HG02798 (cell line): Measurements from ENCODE around the gene AASDH.
"Not testable (repeated sequence)": the region's sequence is repeated elsewhere in the genome, so short reads cannot be mapped to it uniquely, and the experiment has no call there.

Experiments used
- ATAC-seq: cut with Tn5 transposase; IDR thresholded peaks from one replicate; pipeline ENCODE4 v1.9.1; 2021; ENCODE audit warnings: mild to moderate bottlenecking; ENCODE audit not compliant: unreplicated experiment, poor library complexity

The AASDH gene

GRCh38 chr4:56400560-56400959 lies 13.3 kb upstream of the AASDH start:
- ATAC-seq, result no peak

GRCh38 chr4:56391270-56391669 lies 4.0 kb upstream of the AASDH start:
- no peak for ATAC-seq

GRCh38 chr4:56389558-56389957 lies 2.3 kb upstream of the AASDH start:
- no peak for ATAC-seq

GRCh38 chr4:56388306-56388705 lies 1.0 kb upstream of the AASDH start:
- ATAC-seq, result no peak

GRCh38 chr4:56386091-56386490 lies 1.2 kb downstream of the AASDH start:
- ATAC-seq, result no peak

- no peak for ATAC-seq
Measured at GRCh38 chr4:56375458-56375857, 11.8 kb downstream of the AASDH start.

GRCh38 chr4:56374956-56375355 lies 12.3 kb downstream of the AASDH start:
- ATAC-seq, result no peak

GRCh38 chr4:56372774-56373173 lies 14.5 kb downstream of the AASDH start:
- no peak for ATAC-seq

- no peak for ATAC-seq
Measured at GRCh38 chr4:56371426-56372220, 15.7 kb downstream of the AASDH start.

- ATAC-seq, result no peak
Measured at GRCh38 chr4:56370377-56370776, 16.9 kb downstream of the AASDH start.

GRCh38 chr4:56362981-56363380 lies 24.3 kb downstream of the AASDH start:
- not testable (repeated sequence) for ATAC-seq

- no peak for ATAC-seq
Measured at GRCh38 chr4:56360071-56360470, 27.2 kb downstream of the AASDH start.

GRCh38 chr4:56356650-56357049 lies 30.6 kb downstream of the AASDH start:
- ATAC-seq, result no peak

GRCh38 chr4:56348576-56348975 lies 38.7 kb downstream of the AASDH start:
- ATAC-seq, result no peak

GRCh38 chr4:56345458-56345857 lies 41.8 kb downstream of the AASDH start:
- no peak for ATAC-seq

GRCh38 chr4:56342746-56343145 lies 44.5 kb downstream of the AASDH start:
- ATAC-seq, result no peak

GRCh38 chr4:56330691-56331090 lies 56.6 kb downstream of the AASDH start:
- no peak for ATAC-seq

- ATAC-seq, result no peak
Measured at GRCh38 chr4:56326363-56326762, 60.9 kb downstream of the AASDH start.

- ATAC-seq, result no peak
Measured at GRCh38 chr4:56324011-56324610, 63.2 kb downstream of the AASDH start.

GRCh38 chr4:56323327-56323726 lies 64.0 kb downstream of the AASDH start:
- no peak for ATAC-seq

- no peak for ATAC-seq
Measured at GRCh38 chr4:56321251-56321650, 66.0 kb downstream of the AASDH start.

- ATAC-seq, result no peak
Measured at GRCh38 chr4:56320293-56320692, 67.0 kb downstream of the AASDH start.
